Fibroblast of villous mesenchyme (primary cell): Measurements from ENCODE around the gene RGS3. TPM values are rescaled to one million over a fixed set of nuclear protein-coding genes. Genes with fewer than 3 reads are reported as not detected.
A peak's percentile ranks its signal among the peaks of the same experiment; 100 is the strongest.

Source experiments
- DNase-seq: peaks from one replicate; pipeline ENCODE4 v3.0.0-alpha.2; 2010; ENCODE audit warnings: low read depth
- H3K4me3 ChIP-seq: 2 replicates; pipeline ENCODE4 v1.5.1; 2011; ENCODE audit warnings: low read depth, mild to moderate bottlenecking, low read length
- total RNA-seq: library from RNA; depleted of rRNA; stranded (reverse); fragments of >200 nt; gene quantifications from 2 replicates; pipeline ENCODE4 v1.2.3, GENCODE V29; 2012
- TF ChIP-seq, protein P1 (sequence below): IDR thresholded peaks from 2 replicates; pipeline ENCODE4 v1.5.1; 2012; ENCODE audit warnings: low read depth, mild to moderate bottlenecking, low read length; ENCODE audit not compliant: insufficient read depth

Gene RGS3
- total RNA-seq = 37.1 and 44.8 TPM in 2 replicates

DNA sequence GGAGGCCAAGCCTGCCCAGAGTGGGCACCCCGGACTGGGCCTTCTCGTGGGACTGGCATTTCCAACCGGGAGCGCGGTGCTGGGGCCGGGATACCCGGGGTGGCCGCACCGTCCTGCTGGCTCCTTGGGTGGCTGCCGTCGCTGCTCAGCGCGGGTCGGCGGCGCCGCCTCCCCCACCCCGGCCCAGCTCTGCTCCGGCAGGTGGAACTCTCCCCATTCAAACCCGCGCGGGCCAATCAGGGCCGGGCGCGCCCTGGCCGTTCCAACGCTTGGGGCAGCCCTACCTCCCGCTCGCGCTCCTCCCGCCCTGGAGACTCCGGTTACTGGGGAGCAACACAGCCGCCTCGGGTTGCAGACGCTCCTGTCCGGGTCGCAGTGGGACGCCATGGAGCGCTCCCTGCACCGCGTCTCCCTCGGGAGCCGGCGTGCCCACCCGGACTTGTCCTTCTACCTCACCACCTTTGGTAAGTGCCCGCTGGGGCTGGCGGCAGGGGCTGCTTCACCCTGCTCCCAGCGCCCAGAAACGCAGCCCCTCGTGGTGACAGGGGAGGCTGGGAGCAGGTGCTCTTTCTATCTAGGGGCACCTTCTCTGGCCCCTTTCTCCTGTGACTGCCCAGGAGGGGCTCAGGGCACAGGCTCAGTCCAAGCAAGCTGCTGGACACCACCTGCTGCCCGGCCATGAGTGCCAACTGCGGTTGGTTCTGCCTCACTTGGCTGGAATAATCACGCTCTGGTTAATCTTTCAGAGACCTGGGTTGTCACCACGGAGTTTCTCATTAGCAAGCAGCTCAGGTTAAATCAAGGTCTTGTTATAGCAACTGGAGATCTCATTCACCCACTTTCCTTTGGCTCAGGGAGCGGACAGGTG is at the start of gene RGS3:
Gene RGS3 (plus strand): TSS at position 310 of the 868 bp plus-strand sequence. CDS start 76 bp downstream, at position 386.
- TF ChIP-seq, protein P1, sequence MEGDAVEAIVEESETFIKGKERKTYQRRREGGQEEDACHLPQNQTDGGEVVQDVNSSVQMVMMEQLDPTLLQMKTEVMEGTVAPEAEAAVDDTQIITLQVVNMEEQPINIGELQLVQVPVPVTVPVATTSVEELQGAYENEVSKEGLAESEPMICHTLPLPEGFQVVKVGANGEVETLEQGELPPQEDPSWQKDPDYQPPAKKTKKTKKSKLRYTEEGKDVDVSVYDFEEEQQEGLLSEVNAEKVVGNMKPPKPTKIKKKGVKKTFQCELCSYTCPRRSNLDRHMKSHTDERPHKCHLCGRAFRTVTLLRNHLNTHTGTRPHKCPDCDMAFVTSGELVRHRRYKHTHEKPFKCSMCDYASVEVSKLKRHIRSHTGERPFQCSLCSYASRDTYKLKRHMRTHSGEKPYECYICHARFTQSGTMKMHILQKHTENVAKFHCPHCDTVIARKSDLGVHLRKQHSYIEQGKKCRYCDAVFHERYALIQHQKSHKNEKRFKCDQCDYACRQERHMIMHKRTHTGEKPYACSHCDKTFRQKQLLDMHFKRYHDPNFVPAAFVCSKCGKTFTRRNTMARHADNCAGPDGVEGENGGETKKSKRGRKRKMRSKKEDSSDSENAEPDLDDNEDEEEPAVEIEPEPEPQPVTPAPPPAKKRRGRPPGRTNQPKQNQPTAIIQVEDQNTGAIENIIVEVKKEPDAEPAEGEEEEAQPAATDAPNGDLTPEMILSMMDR = no peak
- peak within 1 kb of the TSS; percentile 12 for H3K4me3 ChIP-seq
- no peak for DNase-seq

- H3K4me3 ChIP-seq = no peak overlapping the region
- TF ChIP-seq, protein P1 = no peak
- no peak for DNase-seq
Observed at GRCh38 chr9:113416149-113416721, 47.3 kb upstream of the RGS3 start.

DNA sequence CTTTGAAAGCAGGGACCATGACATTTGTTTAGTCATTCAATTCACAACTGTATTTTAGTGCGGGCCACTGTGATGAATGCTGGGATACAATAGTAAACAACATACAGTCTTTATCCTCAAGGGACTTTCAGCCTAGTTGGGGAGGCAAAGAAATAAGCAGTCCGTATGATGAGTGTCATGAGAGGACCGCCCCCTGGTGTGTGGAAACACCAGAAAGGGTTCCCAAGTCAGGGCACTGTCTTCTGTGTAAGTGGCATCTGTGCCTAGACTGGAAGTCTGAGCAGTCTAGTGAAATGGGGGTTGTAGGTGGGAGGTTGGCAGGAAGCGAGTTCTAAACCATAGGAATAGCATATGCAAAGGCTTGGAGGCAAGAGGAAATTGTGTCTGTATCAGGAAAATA is 46.2 kb upstream of the RGS3 start:
- no peak for DNase-seq
- TF ChIP-seq, protein P1 = peak; percentile 8
- no peak overlapping the region for H3K4me3 ChIP-seq

DNA sequence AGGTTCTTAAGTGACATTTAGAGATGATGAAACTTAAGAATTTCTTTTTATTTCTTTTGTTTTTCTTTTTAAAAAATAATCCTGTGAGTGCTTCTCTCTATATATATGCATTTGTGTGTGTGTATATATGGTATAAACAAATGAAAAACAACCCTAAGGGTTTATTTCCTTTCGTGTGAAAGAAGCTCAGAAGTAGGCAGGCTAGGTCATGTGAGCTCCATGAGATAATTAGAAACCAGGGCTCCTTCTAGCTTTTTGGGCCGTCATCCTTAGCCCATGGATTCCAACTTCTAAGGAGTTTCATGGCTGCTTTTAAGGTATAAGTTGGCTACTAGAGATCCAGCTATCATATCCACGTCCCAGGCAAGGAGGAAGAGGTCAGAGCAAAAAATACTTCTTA is 41.8 kb upstream of the RGS3 start:
- TF ChIP-seq, protein P1 = no peak
- DNase-seq = no peak
- no peak overlapping the region for H3K4me3 ChIP-seq

- no peak for DNase-seq
- no peak overlapping the region for H3K4me3 ChIP-seq
- TF ChIP-seq, protein P1 = no peak
Observed at GRCh38 chr9:113425072-113425471, 38.5 kb upstream of the RGS3 start.

- no peak for DNase-seq
- TF ChIP-seq, protein P1 = no peak
- no peak overlapping the region for H3K4me3 ChIP-seq
Observed at GRCh38 chr9:113426701-113427100, 36.8 kb upstream of the RGS3 start.

DNA sequence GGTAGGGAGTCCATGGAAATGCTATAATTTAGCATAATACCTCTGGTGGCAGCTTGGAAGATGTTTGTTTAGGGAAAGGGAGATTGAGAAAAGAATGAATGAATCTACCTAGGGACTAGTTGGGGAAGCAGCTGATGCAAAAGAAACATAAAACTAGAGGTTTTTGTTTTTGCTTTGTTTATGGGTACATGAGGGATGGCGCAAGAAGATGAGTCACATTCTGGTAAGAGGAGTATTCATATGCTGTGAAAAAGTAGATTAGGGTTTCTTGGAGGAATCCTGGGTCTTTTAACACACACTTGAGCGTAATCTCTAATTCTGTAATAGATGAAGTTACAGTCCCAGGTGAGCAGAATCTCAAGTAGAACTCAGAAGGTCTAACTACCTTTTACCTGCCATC is 35.9 kb upstream of the RGS3 start:
- DNase-seq = peak; percentile 87
- no peak overlapping the region for H3K4me3 ChIP-seq
- TF ChIP-seq, protein P1 = no peak
